DOHH2 (cell line): ENCODE measurements around the gene MTRFR.

Experiments
- H3F3A ChIP-seq: fragments of 200-600 bp; sonication (generic), shearing (Covaris generic); 2 replicates; pipeline ENCODE4 v1.6.0; 2016; ENCODE audit warnings: antibody characterized with exemption, mild to moderate bottlenecking; ENCODE audit not compliant: control insufficient read depth, insufficient read depth
- H3K27ac ChIP-seq: fragments of 200-600 bp; sonication (generic); 2 replicates; pipeline ENCODE4 v1.5.1; 2014; ENCODE audit warnings: low read depth, mild to moderate bottlenecking, low read length, moderate library complexity
- H3K27me3 ChIP-seq: fragments of 200-600 bp; sonication (generic); 2 replicates; pipeline ENCODE4 v1.6.1; 2014; ENCODE audit warnings: mild to moderate bottlenecking, low read length, mixed read lengths; ENCODE audit not compliant: control insufficient read depth
- H3K36me3 ChIP-seq: fragments of 200-600 bp; sonication (generic); 2 replicates; pipeline ENCODE4 v1.6.1; 2014; ENCODE audit warnings: mild to moderate bottlenecking, low read length, moderate library complexity, mixed read lengths; ENCODE audit not compliant: control insufficient read depth
- H3K4me1 ChIP-seq: fragments of 200-600 bp; sonication (generic); 2 replicates; pipeline ENCODE4 v1.6.1; 2014; ENCODE audit warnings: mild to moderate bottlenecking, low read length, mixed read lengths; ENCODE audit not compliant: control insufficient read depth
- H3K4me2 ChIP-seq: fragments of 200-600 bp; sonication (generic); 2 replicates; pipeline ENCODE4 v1.6.0; 2014; ENCODE audit warnings: mild to moderate bottlenecking, low read length, moderate library complexity
- H3K4me3 ChIP-seq: fragments of 200-600 bp; sonication (generic); 2 replicates; pipeline ENCODE4 v1.5.1; 2014; ENCODE audit warnings: mild to moderate bottlenecking, low read length, mixed read lengths
- H3K79me2 ChIP-seq: fragments of 200-600 bp; sonication (generic); 2 replicates; pipeline ENCODE4 v1.6.1; 2014; ENCODE audit warnings: mild to moderate bottlenecking, low read length, mixed read lengths; ENCODE audit not compliant: control insufficient read depth
- H3K9me2 ChIP-seq: fragments of 200-600 bp; sonication (generic); replicated peaks from 2 replicates; pipeline ENCODE4 v1.6.1; 2014; ENCODE audit warnings: mild to moderate bottlenecking, low read length, mixed read lengths; ENCODE audit not compliant: control insufficient read depth
- H3K9me3 ChIP-seq: fragments of 200-600 bp; sonication (generic); 2 replicates; pipeline ENCODE4 v1.6.1; 2014; ENCODE audit warnings: antibody characterized with exemption, low read length, mixed read lengths; ENCODE audit not compliant: control insufficient read depth, insufficient read depth
- H4K20me1 ChIP-seq: fragments of 200-600 bp; sonication (generic); 2 replicates; pipeline ENCODE4 v1.6.0; 2014; ENCODE audit warnings: low read depth, mild to moderate bottlenecking, antibody characterized with exemption, low read length, moderate library complexity; ENCODE audit not compliant: control insufficient read depth, insufficient read depth
- EZH2phosphoT487 ChIP-seq: fragments of 200-600 bp; sonication (generic); IDR thresholded peaks from 2 replicates; pipeline ENCODE4 v1.6.1; 2017; ENCODE audit warnings: borderline replicate concordance, mild to moderate bottlenecking, antibody characterized with exemption, low read length, moderate library complexity, mixed read lengths
- TF ChIP-seq, protein P1 (sequence below): fragments of 200-600 bp; sonication (generic); IDR thresholded peaks from one replicate; pipeline ENCODE4 v1.5.1; 2014; ENCODE audit warnings: antibody characterized with exemption, mild to moderate bottlenecking, low read depth, low read length; ENCODE audit not compliant: poor library complexity, severe bottlenecking

The MTRFR gene

DNA sequence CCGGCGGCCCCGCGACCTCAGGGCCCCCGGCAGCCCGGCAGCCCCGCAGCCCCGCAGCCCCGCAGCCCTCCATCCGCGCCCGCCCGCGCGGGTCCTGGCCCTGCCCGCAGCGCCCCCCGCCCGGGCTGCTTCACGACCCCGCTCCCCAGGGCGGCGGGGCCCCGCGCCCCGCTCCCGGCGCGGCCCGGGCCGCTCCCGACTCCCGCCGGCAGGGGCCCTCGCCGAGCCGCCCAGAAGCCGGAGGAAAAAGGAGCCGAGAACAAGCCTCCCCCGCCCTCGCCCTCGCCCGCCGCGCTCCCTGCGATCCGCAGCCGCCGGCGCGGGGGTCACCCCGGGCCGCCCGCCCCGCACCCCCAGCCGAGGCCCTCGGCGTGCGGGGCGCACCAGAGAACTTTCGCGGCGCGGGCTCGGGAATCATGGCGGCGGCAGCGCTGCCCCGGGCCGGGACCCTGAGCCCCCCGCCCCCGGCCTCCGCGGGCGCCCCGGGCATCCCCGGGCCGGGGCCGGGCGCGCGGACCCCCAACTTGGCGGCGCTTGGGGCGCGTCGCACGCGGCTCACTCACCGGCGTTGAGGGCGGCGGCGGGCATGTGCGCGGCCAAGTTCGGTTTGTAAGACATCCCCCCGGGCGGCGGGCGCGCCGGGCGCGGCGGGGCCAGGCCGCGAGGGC lies 37.9 kb downstream of the MTRFR start:
- peaks cover 24% of the 10 kb centered on the region for H3K4me1 ChIP-seq
- peak overlapping the region; percentile 90 for H3K4me2 ChIP-seq
- H4K20me1 ChIP-seq: no peaks in the 10 kb centered on the region
- H3K9me3 ChIP-seq: no peaks in the 10 kb centered on the region
- H3F3A ChIP-seq: peaks cover 8% of the 10 kb centered on the region
- no peaks in the 10 kb centered on the region for H3K36me3 ChIP-seq
- H3K27me3 ChIP-seq: no peaks in the 10 kb centered on the region
- H3K79me2 ChIP-seq: peaks cover 33% of the 10 kb centered on the region
- H3K9me2 ChIP-seq: no peaks in the 10 kb centered on the region
- H3K4me3 ChIP-seq: peak overlapping the region; percentile 80
- H3K27ac ChIP-seq: no peak overlapping the region
- no peak for TF ChIP-seq EZH2phosphoT487
- TF ChIP-seq, protein P1, sequence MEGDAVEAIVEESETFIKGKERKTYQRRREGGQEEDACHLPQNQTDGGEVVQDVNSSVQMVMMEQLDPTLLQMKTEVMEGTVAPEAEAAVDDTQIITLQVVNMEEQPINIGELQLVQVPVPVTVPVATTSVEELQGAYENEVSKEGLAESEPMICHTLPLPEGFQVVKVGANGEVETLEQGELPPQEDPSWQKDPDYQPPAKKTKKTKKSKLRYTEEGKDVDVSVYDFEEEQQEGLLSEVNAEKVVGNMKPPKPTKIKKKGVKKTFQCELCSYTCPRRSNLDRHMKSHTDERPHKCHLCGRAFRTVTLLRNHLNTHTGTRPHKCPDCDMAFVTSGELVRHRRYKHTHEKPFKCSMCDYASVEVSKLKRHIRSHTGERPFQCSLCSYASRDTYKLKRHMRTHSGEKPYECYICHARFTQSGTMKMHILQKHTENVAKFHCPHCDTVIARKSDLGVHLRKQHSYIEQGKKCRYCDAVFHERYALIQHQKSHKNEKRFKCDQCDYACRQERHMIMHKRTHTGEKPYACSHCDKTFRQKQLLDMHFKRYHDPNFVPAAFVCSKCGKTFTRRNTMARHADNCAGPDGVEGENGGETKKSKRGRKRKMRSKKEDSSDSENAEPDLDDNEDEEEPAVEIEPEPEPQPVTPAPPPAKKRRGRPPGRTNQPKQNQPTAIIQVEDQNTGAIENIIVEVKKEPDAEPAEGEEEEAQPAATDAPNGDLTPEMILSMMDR: no peak

DNA sequence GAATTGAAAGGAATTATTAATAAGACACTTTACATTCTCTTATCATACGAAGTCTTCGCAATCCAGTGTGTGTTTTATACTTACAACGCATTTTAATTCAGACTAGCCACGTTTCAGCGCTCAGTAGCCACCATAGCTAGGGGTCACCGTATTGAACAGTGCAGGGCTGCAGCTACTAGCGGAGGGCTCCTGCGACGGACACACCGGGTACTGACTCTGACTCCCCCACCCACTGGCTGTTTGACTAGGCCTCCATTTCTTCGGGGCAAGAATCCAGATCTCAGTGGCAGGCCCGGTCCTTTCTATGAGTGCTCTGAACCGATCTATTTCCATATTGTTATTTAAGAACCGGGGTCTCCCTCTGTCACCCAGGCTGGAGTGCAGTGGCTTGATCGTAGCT lies 39.9 kb downstream of the MTRFR start:
- H3K36me3 ChIP-seq: no peaks in the 10 kb centered on the region
- H3K27me3 ChIP-seq: no peaks in the 10 kb centered on the region
- peaks cover 27% of the 10 kb centered on the region for H3K4me1 ChIP-seq
- H3F3A ChIP-seq: peaks cover 8% of the 10 kb centered on the region
- H3K9me2 ChIP-seq: no peaks in the 10 kb centered on the region
- TF ChIP-seq, protein P1: no peak
- TF ChIP-seq EZH2phosphoT487: no peak
- H3K27ac ChIP-seq: no peak overlapping the region
- H3K9me3 ChIP-seq: no peaks in the 10 kb centered on the region
- peaks cover 26% of the 10 kb centered on the region for H3K79me2 ChIP-seq
- H3K4me3 ChIP-seq: no peak overlapping the region
- no peaks in the 10 kb centered on the region for H4K20me1 ChIP-seq
- no peak overlapping the region for H3K4me2 ChIP-seq

DNA sequence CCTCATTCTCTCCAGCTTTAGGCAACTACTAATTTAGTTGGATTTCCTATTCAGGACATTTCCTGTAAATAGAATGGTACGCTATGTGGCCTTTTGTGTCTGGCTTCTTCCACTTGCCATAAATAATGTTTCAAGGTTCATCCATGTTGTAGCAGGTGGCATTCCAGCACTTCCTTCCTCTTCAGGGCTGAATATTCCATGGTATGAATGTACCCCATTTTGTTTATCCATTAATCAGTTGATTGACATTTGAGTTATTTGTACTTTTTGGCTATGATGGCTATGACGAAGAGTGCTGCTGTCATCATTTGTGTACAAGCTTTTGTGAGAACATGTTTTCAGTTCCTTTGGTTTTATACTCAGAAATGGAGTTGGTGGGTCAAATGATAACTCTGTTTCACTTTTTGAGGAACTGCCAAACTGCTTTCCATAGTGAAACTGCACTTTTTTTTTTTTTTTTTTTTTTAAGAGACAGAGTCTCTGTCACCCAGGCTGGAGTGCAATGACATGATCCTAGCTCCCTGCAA lies 44.9 kb downstream of the MTRFR start:
- H3K9me3 ChIP-seq: no peaks in the 10 kb centered on the region
- H3K27me3 ChIP-seq: no peaks in the 10 kb centered on the region
- H4K20me1 ChIP-seq: no peaks in the 10 kb centered on the region
- H3K36me3 ChIP-seq: no peaks in the 10 kb centered on the region
- peaks cover 6% of the 10 kb centered on the region for H3K4me1 ChIP-seq
- H3K79me2 ChIP-seq: no peaks in the 10 kb centered on the region
- H3K4me2 ChIP-seq: peak overlapping the region; percentile 35; the same call in 1 of the 2 replicates
- no peaks in the 10 kb centered on the region for H3K9me2 ChIP-seq
- H3K27ac ChIP-seq: no peak overlapping the region
- TF ChIP-seq, protein P1: no peak
- TF ChIP-seq EZH2phosphoT487: no peak
- H3K4me3 ChIP-seq: no peak overlapping the region
- H3F3A ChIP-seq: no peaks in the 10 kb centered on the region
